ENCODE measurements around the gene NEK11. TPM values are rescaled to one million over a fixed set of nuclear protein-coding genes. Genes with fewer than 3 reads are reported as not detected.

NEK11 gene
- total and polyA plus RNA-seq, 10 donors, result 0.77 to 5.9 (median 3.4) TPM

DNA sequence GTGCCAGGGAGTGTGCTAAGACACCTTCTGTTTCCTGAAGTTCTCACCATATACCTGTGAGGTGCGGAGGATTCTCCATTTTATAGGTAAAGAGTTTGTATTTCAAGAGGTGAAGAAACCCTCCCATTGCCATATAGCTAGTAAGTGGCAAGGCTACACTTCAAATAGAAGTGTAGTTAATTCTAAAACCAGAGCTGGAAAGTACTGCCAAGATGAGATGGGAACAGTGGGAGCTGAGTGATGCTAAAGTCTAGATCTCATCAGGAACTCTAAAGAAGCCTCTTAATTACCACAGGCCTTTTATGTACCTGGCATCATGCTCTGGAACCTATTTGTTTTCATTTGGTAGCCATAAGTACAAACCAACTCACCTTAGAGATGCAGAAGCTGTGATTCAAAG is 256.3 kb downstream of the NEK11 start:
- Histone ChIP-seq H3K9me3 (no peaks in the 10 kb centered on the region), H3K36me3 (no peaks in the 10 kb centered on the region), H3K4me1 (no peaks in the 10 kb centered on the region), H3K4me3 (no peak overlapping the region), H3K27me3 (replicated peaks in 1 of 7) (no peaks in the 10 kb centered on the region), H3K27ac (no peak overlapping the region)
- intact Hi-C loops (cut with DNase I; ENCODE audit: low total_unique reads), result no loop called here
- TF ChIP-seq CTCF (IDR thresholded peaks at IDR 0.05 in 8 of 11, conservative IDR thresholded peaks at IDR 0.05 in 3 of 11) (no peak), POLR2A (IDR thresholded peaks at IDR 0.05) (no peak), POLR2AphosphoS5 (IDR thresholded peaks at IDR 0.05) (no peak)
- 95 to 100% (median 98%) methylated on average over 1 of the region's 1 CpG for WGBS, 5 donors
- DNase-seq, result no peak

- no peaks in the 10 kb centered on the region for H3K4me1 ChIP-seq
- peaks cover 0 to 1% (median 0%) of the 10 kb centered on the region in 8 donors for H3K9me3 ChIP-seq
- H3K27ac ChIP-seq, result no peak overlapping the region
- intact Hi-C loops (cut with DNase I; ENCODE audit: low total_unique reads), result no loop called here
- no peak for TF ChIP-seq POLR2AphosphoS5 (IDR thresholded peaks at IDR 0.05)
- no peak for TF ChIP-seq CTCF (IDR thresholded peaks at IDR 0.05 in 8 of 11, conservative IDR thresholded peaks at IDR 0.05 in 3 of 11)
- TF ChIP-seq POLR2A (IDR thresholded peaks at IDR 0.05), result no peak
- 70 to 86% (median 84%) methylated on average over 3 of the region's 3 CpGs for whole genome bisulfite sequencing, 5 donors
- no peaks in the 10 kb centered on the region for H3K27me3 ChIP-seq (replicated peaks in 1 of 7)
- DNase-seq, result no peak
- H3K4me3 ChIP-seq, result no peak overlapping the region
- H3K36me3 ChIP-seq, result no peaks in the 10 kb centered on the region
Measured at GRCh38 chr3:131283862-131284261, 257.2 kb downstream of the NEK11 start.

DNA sequence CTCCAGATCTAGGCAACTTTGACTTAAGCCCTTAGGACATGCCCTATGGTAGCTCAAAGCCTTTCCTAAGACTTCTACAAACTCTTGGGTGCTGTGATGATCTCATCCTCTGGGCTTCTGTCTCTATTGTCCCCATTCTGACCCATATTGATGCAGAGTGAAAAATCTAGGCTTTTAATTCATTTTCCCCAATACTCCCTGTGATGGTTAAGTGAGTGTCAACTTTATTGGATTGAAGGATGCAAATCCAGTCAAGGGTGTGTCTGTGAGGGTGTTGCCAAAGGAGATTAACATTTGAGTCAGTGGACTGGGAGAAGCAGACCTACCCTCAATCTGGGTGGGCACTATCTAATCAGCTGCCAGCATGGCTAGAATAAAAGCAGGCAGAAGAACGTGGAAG is 257.6 kb downstream of the NEK11 start:
- TF ChIP-seq POLR2A (IDR thresholded peaks at IDR 0.05), result no peak
- TF ChIP-seq POLR2AphosphoS5 (IDR thresholded peaks at IDR 0.05), result no peak
- no peak for TF ChIP-seq CTCF (IDR thresholded peaks at IDR 0.05 in 8 of 11, conservative IDR thresholded peaks at IDR 0.05 in 3 of 11)

DNA sequence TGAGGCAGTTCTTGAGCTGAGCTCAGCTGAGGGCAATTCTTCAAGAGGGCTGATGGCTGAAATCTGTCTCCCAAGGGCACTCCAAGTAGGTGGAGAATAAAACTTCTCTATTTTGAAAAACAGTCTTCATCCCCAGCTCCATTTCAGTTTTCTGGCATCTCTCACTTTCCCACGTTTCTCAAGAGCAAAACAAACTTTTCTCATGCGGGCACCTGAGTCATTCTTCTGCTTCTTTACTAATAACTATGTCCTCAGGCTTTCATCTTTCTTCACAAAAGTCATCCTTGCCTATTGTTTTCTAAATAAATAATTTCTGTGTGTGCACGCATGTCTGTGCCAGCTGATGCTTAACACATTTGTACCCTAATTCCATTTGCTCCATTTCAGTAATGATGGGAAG is 258.8 kb downstream of the NEK11 start:
- TF ChIP-seq CTCF (IDR thresholded peaks at IDR 0.05 in 8 of 11, conservative IDR thresholded peaks at IDR 0.05 in 3 of 11), result no peak
- no peak for TF ChIP-seq POLR2A (IDR thresholded peaks at IDR 0.05)
- WGBS, 5 donors, result 81 to 91% (median 85%) methylated on average over 3 of the region's 3 CpGs
- H3K9me3 ChIP-seq, result peaks cover 0 to 3% (median 0%) of the 10 kb centered on the region in 8 donors
- intact Hi-C loops (cut with DNase I; ENCODE audit: low total_unique reads), result no loop called here
- no peaks in the 10 kb centered on the region for H3K27me3 ChIP-seq (replicated peaks in 1 of 7)
- DNase-seq, result no peak
- H3K4me3 ChIP-seq, result no peak overlapping the region
- H3K4me1 ChIP-seq, result no peaks in the 10 kb centered on the region
- H3K36me3 ChIP-seq, result no peaks in the 10 kb centered on the region
- H3K27ac ChIP-seq, result no peak overlapping the region

More for the DNA sequence above, 257.6 kb downstream of the NEK11 start:
- H3K36me3 ChIP-seq, result no peaks in the 10 kb centered on the region
- H3K27ac ChIP-seq, result no peak overlapping the region
- H3K9me3 ChIP-seq, result peaks cover 0 to 3% (median 0%) of the 10 kb centered on the region in 8 donors
- no peak for DNase-seq
- intact Hi-C loops (cut with DNase I; ENCODE audit: low total_unique reads), result no loop called here
- WGBS, 5 donors, result 71 to 100% (median 89%) methylated on average over 1 of the region's 1 CpG
- H3K4me3 ChIP-seq, result no peak overlapping the region
- no peaks in the 10 kb centered on the region for H3K27me3 ChIP-seq (replicated peaks in 1 of 7)
- no peaks in the 10 kb centered on the region for H3K4me1 ChIP-seq
